Middle frontal gyrus (tissue), 1 donor: ENCODE measurements around the gene CD101.

Experiments
- DNase-seq: peaks from one replicate; pipeline ENCODE4 v3.0.0-alpha.2; 2015; ENCODE audit warnings: low spot score; ENCODE audit errors: extremely low spot score

CD101 gene

GRCh38 chr1:116986421-116987255 is 14.9 kb upstream of the CD101 start:
- no peak for DNase-seq

DNA sequence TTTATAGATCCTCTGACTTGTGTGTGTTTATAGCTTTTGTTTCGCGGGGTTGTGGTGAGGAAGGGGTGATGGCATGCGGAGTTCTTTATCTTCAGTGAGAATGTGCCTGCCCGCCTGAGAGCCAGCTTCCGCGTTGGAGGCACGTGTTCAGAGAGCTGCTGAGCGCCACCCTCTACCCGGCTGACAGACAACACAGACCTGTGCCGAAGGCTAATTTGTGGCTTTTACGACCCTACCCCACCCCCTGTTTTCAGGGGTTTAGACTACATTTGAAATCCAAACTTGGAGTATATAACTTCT is 14.4 kb upstream of the CD101 start:
- DNase-seq = no peak

DNA sequence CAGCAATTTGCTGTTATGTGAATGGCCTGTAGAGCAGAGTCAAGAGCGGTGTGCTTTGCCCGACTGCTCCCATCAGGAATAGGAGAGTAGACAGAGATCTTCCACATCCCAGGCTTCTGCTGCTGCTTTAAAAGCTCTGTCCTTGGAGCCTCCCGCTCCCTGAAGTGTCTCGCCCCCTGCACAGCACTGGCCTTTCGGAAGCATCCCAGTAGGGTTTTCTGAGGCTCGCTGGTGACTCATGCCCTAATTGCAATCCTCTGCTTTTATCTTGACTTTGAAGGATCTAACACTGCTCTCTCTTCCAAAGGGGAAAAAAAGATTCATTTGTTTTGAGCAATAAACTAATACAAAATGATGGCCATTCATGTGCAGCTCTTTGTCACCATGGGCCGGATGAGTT is 13.3 kb upstream of the CD101 start:
- DNase-seq = no peak

GRCh38 chr1:116988908-116989307 is 12.7 kb upstream of the CD101 start:
- DNase-seq = no peak

DNA sequence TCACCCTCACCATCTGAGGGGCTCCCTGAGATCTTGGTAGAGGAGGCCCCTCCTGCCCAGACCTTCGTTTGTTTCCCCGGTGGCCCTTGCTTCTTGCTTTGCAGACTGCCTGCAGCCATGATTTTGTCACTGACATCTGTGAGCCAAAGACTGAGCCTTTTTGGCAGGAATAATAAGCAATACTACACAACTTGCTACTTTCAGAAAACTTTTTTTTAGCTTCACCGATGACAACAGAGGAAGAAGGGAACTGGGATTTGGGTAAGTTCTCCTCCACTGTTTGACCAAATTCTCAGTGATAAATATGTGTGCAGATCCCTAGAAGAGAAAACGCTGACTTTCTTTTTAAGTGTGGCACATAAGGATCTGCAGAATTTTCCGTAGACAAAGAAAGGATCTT is 11.7 kb upstream of the CD101 start:
- DNase-seq = no peak

DNA sequence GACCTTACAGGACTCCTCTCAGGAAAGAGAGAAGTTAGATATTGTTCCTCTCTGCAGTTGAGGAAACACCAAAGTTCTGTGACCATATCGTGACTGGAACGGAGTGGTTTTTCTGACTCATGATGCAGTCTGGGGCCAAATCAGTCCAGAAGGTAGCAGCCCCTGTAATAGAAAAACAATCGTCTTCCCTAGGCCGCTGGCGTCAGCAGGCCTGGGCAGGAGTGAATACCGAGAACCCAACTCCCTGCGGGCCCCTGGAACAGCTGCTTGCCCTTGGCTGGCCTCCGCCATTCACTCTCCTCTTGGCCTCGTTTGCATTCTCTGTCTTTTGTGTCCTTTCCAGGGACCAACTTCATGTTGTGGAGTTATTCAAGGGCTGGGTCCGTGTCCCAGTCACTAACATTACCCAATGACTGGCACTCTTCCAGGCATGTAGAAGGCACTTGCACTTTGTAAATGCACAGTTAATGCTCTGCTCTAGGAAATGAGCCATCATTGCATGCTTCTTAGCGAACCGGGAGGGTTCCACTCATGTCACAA is 10.9 kb upstream of the CD101 start:
- no peak for DNase-seq

- no peak for DNase-seq
These were observed 10.3 kb upstream of the CD101 start for GRCh38 chr1:116991171-116991845.

DNA sequence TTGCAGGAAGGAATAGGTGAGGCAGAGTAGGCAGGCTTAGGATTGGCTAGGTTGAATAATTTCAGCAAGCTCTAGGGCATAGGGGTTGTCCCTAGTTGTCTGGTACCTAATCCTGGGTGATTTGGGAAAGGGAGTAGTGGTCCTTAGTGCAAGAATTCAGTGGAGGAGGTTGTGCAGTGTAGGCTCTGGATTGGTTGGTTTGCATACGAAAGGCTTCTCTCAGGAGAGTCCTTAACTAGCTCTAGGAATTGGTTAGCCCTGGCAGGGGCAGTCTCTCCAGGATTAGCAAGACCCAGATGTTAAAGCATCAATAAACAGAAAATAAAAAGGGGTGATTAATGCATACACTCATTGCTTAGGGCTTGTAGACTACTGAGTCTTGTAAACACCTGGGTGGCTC is 9.6 kb upstream of the CD101 start:
- DNase-seq = no peak

DNA sequence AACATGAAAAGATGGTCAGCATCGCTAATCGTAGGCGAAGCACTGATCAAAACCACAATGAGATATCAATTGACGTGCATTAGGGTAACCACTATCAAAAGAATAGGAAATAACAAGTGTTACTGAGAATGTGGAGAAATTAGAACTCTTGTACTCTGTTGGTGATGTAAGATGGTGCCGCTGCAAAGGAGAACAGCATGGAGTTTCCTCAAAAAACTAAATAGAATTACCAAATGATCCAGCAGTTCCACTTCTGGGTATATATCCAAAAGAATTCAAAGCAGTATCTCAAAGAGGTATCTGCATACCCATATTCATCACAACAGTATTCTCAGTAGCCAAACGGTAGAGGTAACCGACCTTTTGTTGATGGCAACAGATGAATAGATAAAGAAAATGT is 8.3 kb upstream of the CD101 start:
- no peak for DNase-seq

DNA sequence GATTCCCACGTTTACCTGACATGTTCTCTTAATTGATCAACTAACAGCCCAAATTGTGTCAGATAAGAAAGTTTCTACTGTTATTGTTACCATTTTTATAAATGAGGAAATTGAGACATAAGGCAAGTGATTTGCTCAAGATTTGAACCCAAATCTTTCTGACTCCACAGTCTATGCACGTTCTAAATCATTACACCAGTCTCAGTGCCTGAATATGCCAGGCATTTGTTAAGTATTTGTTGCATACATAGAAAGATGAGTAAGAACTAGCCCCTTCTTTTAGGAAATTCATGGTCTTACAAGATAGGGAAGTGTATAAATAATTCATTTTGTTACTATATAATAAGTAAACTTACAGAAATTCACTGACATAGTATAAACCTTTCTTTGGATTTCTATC is 7.1 kb upstream of the CD101 start:
- DNase-seq = no peak

- DNase-seq = no peak
These were observed 4.5 kb upstream of the CD101 start for GRCh38 chr1:116997066-116997465.

GRCh38 chr1:116997636-116998035 is 3.9 kb upstream of the CD101 start:
- no peak for DNase-seq

DNA sequence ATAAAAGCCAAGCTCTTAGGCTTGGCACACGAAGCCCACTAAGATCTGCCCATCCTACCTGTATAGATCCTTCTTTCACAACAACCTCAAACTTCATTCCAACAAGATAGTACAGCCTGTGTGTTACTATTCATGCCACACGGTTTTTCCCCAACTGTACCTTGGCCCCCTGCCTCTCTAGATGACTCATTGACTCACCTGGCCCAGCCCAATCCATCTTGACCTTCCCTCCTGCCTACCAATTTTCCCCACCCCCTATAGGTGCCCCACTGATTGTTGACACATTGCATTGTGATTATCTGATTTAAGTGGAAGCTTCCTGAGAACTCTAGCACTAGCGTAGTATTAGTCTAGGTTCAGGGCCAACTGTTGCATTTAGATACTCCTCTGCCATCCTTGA is 2.0 kb upstream of the CD101 start:
- no peak for DNase-seq

- DNase-seq = no peak
These were observed 1.4 kb upstream of the CD101 start for GRCh38 chr1:117000142-117000541.

DNA sequence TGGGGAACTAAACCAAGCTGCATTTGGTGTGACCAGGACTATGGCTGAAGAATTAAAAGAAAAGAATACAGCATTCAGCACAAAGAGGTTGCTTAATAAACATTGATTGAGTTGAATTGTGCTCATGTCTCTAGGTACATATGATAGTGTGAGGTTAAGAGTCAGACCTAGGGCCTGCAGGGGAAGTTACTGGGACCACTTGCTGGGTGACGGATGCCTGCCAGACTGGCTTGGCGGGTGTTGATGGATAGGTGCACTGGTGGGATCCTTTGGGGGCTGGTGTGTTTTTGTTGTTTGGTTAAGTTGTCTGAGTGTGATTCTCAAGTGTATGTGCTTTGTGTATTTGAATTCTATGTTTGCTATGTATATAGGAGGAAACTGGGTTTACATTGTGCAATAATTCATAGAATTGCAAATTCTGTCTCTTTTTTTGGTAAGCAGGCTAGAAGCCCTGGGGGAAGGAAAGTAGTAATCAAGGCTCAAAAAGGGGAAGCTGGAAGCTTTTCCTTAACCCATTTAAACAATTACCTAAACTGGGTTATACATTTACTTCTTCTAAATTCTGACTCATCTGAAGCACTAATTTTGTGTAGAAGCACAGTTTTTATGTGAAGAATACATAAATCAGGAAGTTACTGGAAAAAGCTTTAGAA is 1.8 kb downstream of the CD101 start:
- DNase-seq = no peak

DNA sequence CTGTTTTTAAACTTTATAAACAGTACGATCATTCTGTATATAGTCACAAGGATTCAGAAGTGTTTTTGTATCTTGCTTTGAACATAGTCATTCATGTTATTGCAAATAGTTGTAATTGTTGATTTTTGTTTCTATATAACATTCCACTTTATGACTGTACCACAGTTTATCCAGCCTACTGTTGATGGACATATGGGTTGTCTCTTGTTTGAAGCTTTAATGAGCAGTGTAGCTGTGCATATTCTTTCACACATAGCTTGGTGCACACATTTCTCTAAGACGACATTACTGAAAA is 6.1 kb downstream of the CD101 start:
- no peak for DNase-seq

DNA sequence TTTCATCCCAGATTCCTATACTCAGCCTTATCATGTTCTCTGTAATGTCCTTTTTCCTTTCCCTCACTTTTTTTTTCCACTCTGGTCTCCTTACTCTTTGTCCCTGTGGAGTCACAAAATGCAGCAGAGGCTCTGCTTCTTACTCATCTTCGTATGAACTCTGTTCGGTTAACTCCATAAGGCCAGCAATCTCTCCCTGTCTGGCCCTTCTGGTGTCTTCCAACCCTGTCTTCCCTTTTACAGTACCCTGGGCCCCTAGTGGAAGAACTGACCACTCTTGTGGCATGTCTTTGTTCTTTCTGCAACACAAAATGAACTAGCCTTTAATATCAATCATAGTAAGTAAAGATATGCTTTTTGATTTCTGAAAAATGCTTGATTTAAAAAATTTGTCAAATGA is 7.1 kb downstream of the CD101 start:
- no peak for DNase-seq

DNA sequence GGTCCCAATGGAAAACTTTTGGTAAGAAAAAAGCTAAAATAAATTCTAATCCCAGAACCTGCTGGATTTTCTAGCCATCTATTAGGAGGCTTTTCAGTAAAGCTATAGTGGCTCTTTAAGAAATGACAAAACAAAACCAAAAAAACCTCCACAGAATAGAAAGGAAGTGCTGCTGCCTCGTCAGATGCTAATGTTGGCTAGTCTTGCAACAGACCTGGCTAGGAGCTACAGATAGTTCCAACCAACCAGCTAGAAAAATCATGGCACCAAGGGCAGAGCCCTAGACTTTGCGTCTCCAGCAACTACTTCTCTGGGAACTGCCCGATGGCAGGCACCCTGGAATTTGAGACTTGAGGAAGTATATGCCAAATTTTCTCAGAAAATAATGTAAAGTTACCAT is 7.6 kb downstream of the CD101 start:
- DNase-seq = no peak

GRCh38 chr1:117010310-117010969 is 8.9 kb downstream of the CD101 start:
- DNase-seq = no peak

GRCh38 chr1:117011334-117011733 is 9.8 kb downstream of the CD101 start:
- no peak for DNase-seq

DNA sequence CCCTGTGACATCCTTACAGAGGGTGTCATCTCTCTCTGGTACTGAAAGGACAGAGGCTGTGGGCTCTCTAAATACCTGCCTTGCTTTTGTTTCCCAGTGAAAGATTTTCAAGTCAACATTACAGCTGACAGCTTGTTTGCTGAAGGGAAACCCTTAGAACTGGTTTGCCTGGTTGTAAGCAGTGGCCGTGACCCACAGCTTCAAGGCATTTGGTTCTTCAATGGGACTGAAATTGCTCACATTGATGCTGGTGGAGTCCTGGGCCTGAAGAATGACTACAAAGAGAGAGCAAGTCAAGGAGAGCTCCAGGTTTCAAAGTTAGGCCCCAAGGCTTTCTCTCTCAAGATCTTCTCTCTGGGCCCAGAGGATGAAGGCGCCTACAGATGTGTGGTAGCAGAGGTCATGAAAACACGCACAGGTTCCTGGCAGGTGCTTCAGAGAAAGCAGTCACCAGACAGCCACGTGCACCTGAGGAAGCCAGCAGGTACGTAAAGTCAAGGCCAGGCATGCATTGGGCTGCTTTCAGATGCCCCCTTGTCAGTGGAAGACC is 11.8 kb downstream of the CD101 start:
- DNase-seq = no peak

- no peak for DNase-seq
These were observed 12.6 kb downstream of the CD101 start for GRCh38 chr1:117014209-117014608.
